OCI-LY3 (cell line): ENCODE data around the gene PRUNE2.

Experiments used
- H2AFZ ChIP-seq: fragments of 200-600, 300-600 bp; shearing (Covaris generic); 2 replicates; pipeline ENCODE4 v1.6.0; 2014; ENCODE audit warnings: antibody characterized with exemption, low read depth, low read length
- H3K27ac ChIP-seq: fragments of 200-600, 300-600 bp; sonication (generic); 2 replicates; pipeline ENCODE4 v1.5.1; 2014; ENCODE audit warnings: mild to moderate bottlenecking, low read length, moderate library complexity, mixed read lengths
- H3K27me3 ChIP-seq: fragments of 200-600, 300-600 bp; sonication (generic); 2 replicates; pipeline ENCODE4 v1.6.1; 2014; ENCODE audit warnings: low read depth, low read length, mixed read lengths
- H3K36me3 ChIP-seq: fragments of 200-600, 300-600 bp; sonication (generic); replicated peaks from 2 replicates; pipeline ENCODE3; 2014; ENCODE audit warnings: low read depth, low read length, mixed read lengths
- H3K4me1 ChIP-seq: fragments of 300-600, 200-600 bp; sonication (generic); 2 replicates; pipeline ENCODE4 v1.6.1; 2014; ENCODE audit warnings: low read length, mixed read lengths
- H3K4me2 ChIP-seq: fragments of 200-600, 300-600 bp; sonication (generic); 2 replicates; pipeline ENCODE4 v1.6.1; 2014; ENCODE audit warnings: low read length, mixed read lengths
- H3K4me3 ChIP-seq: fragments of 300-600, 200-600 bp; sonication (generic); 2 replicates; pipeline ENCODE4 v1.5.1; 2014; ENCODE audit warnings: antibody characterized with exemption, mild to moderate bottlenecking, low read length, moderate library complexity
- H3K79me2 ChIP-seq: fragments of 300-600, 200-600 bp; shearing (Covaris generic); 2 replicates; pipeline ENCODE4 v1.6.1; 2014; ENCODE audit warnings: mild to moderate bottlenecking, low read length, mixed read lengths
- H3K9ac ChIP-seq: fragments of 300-600, 200-600 bp; shearing (Covaris generic); 2 replicates; pipeline ENCODE4 v1.6.0; 2014; ENCODE audit warnings: mild to moderate bottlenecking, low read length, moderate library complexity
- H3K9me3 ChIP-seq: fragments of 200-600, 300-600 bp; shearing (Covaris generic); 2 replicates; pipeline ENCODE4 v1.6.1; 2014; ENCODE audit warnings: low read length, mixed read lengths; ENCODE audit not compliant: insufficient read depth
- H4K20me1 ChIP-seq: fragments of 200-600, 300-600 bp; sonication (generic); 2 replicates; pipeline ENCODE4 v1.6.1; 2016; ENCODE audit warnings: low read length, mixed read lengths; ENCODE audit not compliant: insufficient read depth
- EZH2phosphoT487 ChIP-seq: fragments of 200-600 bp; shearing (Covaris generic); IDR thresholded peaks from 2 replicates; pipeline ENCODE4 v1.6.1; 2018; ENCODE audit warnings: antibody characterized with exemption, mixed run types, low read depth
- TF ChIP-seq, protein P1 (sequence below): fragments of 200-600, 300-600 bp; sonication (generic); IDR thresholded peaks from 2 replicates; pipeline ENCODE4 v1.5.1; 2014; ENCODE audit warnings: antibody characterized with exemption, low read length, low read depth

The PRUNE2 gene

GRCh38 chr9:76580820-76581219 lies 325.1 kb downstream of the PRUNE2 start:
- Histone ChIP-seq H3K36me3 (no peaks in the 10 kb centered on the region), H3K9me3 (no peaks in the 10 kb centered on the region), H3K27ac (no peak overlapping the region), H4K20me1 (no peaks in the 10 kb centered on the region), H3K4me1 (peaks cover 10% of the 10 kb centered on the region), H3K4me2 (no peak overlapping the region), H3K4me3 (no peak overlapping the region), H3K9ac (no peak overlapping the region), H2AFZ (no peak overlapping the region), H3K27me3 (peaks cover 44% of the 10 kb centered on the region), H3K79me2 (no peaks in the 10 kb centered on the region)
- TF ChIP-seq, protein P1, sequence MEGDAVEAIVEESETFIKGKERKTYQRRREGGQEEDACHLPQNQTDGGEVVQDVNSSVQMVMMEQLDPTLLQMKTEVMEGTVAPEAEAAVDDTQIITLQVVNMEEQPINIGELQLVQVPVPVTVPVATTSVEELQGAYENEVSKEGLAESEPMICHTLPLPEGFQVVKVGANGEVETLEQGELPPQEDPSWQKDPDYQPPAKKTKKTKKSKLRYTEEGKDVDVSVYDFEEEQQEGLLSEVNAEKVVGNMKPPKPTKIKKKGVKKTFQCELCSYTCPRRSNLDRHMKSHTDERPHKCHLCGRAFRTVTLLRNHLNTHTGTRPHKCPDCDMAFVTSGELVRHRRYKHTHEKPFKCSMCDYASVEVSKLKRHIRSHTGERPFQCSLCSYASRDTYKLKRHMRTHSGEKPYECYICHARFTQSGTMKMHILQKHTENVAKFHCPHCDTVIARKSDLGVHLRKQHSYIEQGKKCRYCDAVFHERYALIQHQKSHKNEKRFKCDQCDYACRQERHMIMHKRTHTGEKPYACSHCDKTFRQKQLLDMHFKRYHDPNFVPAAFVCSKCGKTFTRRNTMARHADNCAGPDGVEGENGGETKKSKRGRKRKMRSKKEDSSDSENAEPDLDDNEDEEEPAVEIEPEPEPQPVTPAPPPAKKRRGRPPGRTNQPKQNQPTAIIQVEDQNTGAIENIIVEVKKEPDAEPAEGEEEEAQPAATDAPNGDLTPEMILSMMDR = no peak
- no peak for TF ChIP-seq EZH2phosphoT487

DNA sequence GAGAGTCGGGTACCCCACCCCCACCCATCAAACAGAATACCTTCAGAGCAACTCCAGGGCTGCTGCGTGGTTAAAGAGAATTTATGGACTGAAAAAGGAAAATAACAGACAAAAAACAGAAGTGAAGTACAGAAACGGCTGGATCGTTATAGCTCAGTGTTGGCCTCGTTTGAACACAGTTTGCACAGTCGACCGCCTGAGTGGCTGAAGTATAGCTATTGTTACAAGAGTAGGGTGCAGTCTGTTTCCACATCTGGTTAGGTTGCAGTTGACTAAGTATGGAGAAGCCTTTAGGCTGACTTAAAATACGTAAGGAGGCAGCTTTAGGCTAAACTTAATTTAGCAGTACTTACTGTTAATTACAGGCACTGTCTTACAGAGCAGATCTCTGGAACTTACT lies 325.7 kb downstream of the PRUNE2 start:
- H3K9me3 ChIP-seq = no peaks in the 10 kb centered on the region
- TF ChIP-seq EZH2phosphoT487 = no peak
- TF ChIP-seq, protein P1 = no peak
- peaks cover 6% of the 10 kb centered on the region for H3K4me1 ChIP-seq
- H3K79me2 ChIP-seq = no peaks in the 10 kb centered on the region
- no peaks in the 10 kb centered on the region for H4K20me1 ChIP-seq
- no peak overlapping the region for H2AFZ ChIP-seq
- no peak overlapping the region for H3K4me2 ChIP-seq
- no peak overlapping the region for H3K27ac ChIP-seq
- H3K9ac ChIP-seq = no peak overlapping the region
- H3K4me3 ChIP-seq = no peak overlapping the region
- H3K27me3 ChIP-seq = peaks cover 44% of the 10 kb centered on the region
- no peaks in the 10 kb centered on the region for H3K36me3 ChIP-seq

DNA sequence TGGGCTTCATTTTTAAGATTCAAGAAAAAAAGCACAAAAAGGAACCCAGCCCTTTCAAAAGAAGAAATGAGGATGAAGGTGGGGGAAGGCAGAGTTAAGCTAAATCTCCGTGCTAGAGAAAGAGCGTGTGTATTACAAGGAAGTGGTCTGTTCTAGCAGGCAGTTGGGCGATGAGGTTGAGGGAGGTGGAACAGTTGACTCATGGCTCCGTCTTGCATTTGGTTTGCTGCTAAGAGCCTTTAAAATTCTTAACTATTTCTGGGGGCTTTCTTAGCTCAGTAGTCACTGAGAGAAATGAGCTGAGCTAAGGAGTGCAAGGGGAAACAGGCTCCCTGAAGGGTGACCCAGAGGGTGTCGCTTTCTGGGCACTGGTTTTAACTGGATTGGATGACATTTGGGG lies 329.6 kb downstream of the PRUNE2 start:
- H3K27me3 ChIP-seq = peaks cover 22% of the 10 kb centered on the region
- H3K4me2 ChIP-seq = peak overlapping the region; percentile 41

GRCh38 chr9:76575761-76576160 lies 330.2 kb downstream of the PRUNE2 start:
- Histone ChIP-seq H3K79me2 (no peaks in the 10 kb centered on the region), H3K9me3 (0 out of 2 replicates have a peak, but pooled peaks cover under 1% of the 10 kb centered on the region), H3K4me1 (peaks cover 6% of the 10 kb centered on the region), H2AFZ (no peak overlapping the region), H3K4me3 (no peak overlapping the region), H3K36me3 (no peaks in the 10 kb centered on the region), H3K9ac (no peak overlapping the region), H3K27me3 (peaks cover 23% of the 10 kb centered on the region), H3K27ac (no peak overlapping the region), H3K4me2 (no peak overlapping the region), H4K20me1 (no peaks in the 10 kb centered on the region)
- TF ChIP-seq, protein P1 = no peak
- no peak for TF ChIP-seq EZH2phosphoT487

More for the DNA sequence above, 329.6 kb downstream of the PRUNE2 start:
- no peak overlapping the region for H3K9ac ChIP-seq
- H2AFZ ChIP-seq = peak overlapping the region; percentile 39; the same call in 1 of the 2 replicates
- no peak overlapping the region for H3K27ac ChIP-seq
- H3K4me1 ChIP-seq = peaks cover 6% of the 10 kb centered on the region
- no peak overlapping the region for H3K4me3 ChIP-seq
- no peaks in the 10 kb centered on the region for H3K9me3 ChIP-seq
- H3K36me3 ChIP-seq = no peaks in the 10 kb centered on the region
- no peaks in the 10 kb centered on the region for H3K79me2 ChIP-seq
- no peaks in the 10 kb centered on the region for H4K20me1 ChIP-seq
- TF ChIP-seq EZH2phosphoT487 = no peak
- TF ChIP-seq, protein P1 = no peak
